Activated CD8-positive, alpha-beta memory T cell treated with anti-CD3 and anti-CD28 coated beads for 24 hours (primary cell): ENCODE results near the gene GPR33.
"Not testable (repeated sequence)": the region's sequence is repeated elsewhere in the genome, so short reads cannot be mapped to it uniquely, and the experiment has no call there.

Experiments
- DNase-seq: peaks from one replicate; pipeline ENCODE4 v3.0.0-alpha.2; 2020

GPR33 gene

GRCh38 chr14:31457665-31458659 lies 29.9 kb downstream of the GPR33 start:
- no peak for DNase-seq

- DNase-seq: peak; percentile 95
Observed at GRCh38 chr14:31456841-31457664, 30.8 kb downstream of the GPR33 start, which contains the start of gene DTD2. DTD2 (minus strand) TSS chr14:31457506; CDS start chr14:31457393, 113 bp downstream.

- no peak for DNase-seq
Observed at GRCh38 chr14:31449971-31450610, 37.7 kb downstream of the GPR33 start.

GRCh38 chr14:31449136-31449535 lies 38.7 kb downstream of the GPR33 start:
- DNase-seq: no peak

GRCh38 chr14:31445703-31446102 lies 42.1 kb downstream of the GPR33 start:
- no peak for DNase-seq

- no peak for DNase-seq
Observed at GRCh38 chr14:31442284-31442683, 45.6 kb downstream of the GPR33 start.

- no peak for DNase-seq
Observed at GRCh38 chr14:31441273-31442111, 46.3 kb downstream of the GPR33 start.

- no peak for DNase-seq
Observed at GRCh38 chr14:31440280-31440679, 47.6 kb downstream of the GPR33 start.

- DNase-seq: no peak
Observed at GRCh38 chr14:31439561-31439960, 48.3 kb downstream of the GPR33 start.

- DNase-seq: not testable (repeated sequence)
Observed at GRCh38 chr14:31437045-31437691, 50.7 kb downstream of the GPR33 start.

GRCh38 chr14:31435276-31435675 lies 52.6 kb downstream of the GPR33 start:
- DNase-seq: no peak
